DMS53 (cell line): ENCODE data around the gene FYB1.

Experiments
- DNase-seq: peaks from one replicate; lab custom pipeline; 2025; lab: John Stamatoyannopoulos, UW

Gene FYB1

DNA sequence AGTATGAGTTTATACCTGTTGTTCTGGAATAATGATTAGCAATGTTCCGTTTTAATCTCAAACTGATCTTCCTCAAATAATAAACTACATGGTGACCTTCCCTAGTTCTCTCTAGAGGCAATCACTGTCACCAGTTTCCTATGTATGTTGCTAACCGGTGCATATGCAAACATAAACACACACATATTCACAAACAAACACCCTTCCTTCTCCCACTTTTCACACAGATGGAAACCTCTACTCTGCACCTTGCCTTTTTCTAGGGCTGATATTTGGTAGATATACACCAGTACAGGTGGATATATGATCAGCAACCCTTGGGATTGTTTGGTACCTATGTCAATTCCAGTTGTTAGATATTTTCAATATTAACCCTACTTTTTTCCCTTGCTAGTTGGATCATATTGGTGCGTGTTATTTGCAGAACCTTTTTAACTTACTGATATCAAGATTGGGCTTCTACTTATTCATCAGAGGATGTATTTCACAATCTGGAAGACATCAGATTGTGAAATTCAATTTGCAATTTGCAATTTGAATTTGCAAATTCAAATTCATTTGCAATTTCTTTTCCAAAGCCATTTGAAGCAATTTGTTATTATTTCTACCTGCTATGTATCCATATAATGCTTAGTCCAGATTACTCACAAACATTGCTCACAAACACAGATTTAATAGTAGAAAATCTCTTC is 12.6 kb downstream of the FYB1 start:
- no peak for DNase-seq

DNA sequence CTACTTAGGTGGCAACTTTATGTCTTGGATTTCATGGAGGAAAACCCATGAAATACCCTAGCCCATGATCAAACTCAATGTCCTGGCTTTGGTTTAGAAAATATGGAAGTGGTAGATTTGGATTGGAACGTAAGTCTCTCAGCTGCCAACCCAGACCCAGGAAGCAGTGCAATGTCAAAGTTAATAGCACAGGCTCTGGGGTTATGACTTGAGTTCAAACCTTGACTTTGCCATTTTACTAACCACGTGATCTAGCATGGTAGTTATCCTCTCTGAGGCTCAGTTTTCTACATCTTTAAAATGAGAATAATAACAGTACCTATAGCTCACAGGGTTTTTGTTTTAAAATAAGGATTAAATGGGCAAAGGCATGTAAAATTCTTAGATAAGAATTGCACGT is 13.8 kb downstream of the FYB1 start:
- no peak for DNase-seq

DNA sequence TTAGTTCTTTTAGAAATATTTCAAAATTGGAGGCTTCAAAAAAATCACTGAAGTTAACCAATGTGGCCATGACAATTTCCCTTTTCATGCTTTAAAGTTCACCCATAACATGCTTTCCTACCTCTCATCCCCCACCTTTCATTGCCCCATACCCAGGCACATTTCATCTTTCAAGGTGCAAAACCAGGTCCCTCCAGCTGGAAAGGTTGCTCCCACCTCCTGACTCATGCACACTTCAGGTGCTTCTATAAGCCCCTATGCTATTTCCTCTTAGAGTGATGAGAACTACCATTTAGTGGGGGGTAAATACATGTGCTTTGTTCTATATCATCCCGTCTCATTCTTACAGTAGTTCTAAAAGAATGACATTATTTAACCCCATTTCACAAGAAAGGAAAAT is 15.4 kb downstream of the FYB1 start:
- no peak for DNase-seq

DNA sequence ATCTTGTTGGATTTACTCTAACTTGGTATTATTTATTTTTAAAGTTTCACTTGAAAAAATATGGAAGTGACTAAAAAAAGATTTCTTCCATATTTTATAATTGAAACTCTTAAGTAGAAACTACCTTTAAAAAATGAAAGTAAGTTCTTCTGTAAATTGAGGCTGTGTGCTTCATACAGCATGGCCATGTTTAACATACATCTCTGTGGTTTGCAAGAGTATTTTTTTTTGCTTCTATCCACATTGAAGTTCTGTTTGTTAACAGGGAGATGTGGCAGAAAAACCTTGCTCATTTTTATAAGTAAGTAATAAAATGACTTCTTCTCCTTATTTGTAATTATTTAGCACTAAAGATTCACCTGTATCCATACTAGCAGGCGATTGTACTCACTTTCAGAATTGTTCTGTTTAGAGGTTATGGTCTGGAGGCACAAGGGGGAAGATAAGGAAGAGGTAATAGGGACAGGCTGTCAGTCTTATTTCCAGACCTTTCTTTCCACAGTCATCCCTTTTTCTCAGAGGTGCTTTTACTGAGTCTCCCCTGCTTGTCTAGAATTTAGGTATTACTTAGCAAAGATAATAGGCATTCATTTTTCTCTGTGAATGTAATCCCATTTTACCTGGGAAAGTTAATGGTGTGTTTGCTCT is 16.0 kb downstream of the FYB1 start:
- DNase-seq = no peak

DNA sequence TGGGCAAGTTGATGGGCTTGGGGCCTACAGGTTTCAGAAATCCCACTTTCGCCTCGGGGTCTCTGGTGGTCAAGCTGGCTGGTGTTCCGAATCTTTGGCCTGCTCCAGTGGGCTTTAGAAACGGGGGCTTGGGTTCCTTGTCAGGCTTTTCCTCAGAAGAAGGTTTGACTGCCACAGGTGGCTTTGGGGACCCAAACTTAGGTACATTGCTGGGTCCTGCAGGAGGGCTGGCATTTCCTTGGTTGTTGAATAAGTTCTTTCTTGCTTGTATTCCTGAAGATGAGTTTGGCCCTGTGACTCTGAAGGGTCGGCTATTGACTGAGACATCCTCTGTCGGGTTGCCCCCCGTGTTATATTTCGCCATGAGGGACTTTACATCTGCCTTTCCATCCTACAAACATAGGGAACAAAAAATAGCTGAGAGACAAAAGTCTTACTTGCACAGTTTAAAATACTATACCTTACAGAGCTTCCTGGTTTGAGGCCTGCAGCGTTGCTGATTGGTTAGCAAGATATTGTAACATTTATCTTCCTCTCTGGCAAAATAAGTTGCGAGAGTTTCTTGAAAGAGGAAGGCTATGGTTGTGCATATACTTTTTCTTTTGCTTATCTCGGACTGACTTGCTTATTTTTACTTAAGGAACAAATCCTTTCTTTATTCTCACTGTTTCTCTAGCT is 16.6 kb downstream of the FYB1 start:
- DNase-seq = no peak

DNA sequence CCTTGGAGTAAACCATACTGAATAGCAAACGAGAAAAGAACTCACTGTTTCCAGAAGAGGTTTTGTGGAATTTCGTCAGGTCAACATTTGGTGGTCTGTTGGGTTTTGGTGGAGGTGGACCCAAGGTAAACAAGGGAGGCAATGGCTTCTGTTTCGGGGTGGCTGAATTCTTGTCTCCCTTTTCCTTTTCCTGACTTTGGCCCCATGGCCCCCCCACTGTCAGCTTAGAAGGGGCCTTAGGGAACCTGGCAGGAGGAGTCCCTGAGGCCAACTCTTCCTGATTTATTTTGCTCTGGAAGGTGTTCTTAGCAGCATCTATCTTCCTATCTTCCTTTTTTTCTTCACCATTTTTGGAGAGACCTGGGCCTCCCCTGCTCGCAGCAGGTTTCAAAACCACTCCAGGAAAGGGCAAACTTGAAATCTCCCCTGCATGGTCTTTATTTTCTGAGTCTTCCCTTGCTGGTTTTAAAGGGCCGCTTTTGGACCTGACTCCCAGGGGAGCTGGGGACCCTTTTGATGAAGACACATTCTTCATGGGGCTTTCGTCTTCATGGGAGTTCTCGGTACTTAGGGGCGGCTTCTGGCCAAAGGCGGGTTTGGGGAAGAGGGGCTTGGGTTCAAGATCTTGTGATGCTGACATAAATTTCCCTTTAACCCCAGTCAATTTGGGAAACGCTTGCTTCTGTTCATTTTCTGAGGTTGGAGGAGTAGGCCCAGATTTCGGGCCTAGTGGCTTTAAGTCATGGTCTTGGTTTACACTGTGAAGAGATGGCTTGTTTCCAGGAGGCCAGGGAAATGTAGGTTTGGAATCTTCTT is 17.4 kb downstream of the FYB1 start:
- no peak for DNase-seq

DNA sequence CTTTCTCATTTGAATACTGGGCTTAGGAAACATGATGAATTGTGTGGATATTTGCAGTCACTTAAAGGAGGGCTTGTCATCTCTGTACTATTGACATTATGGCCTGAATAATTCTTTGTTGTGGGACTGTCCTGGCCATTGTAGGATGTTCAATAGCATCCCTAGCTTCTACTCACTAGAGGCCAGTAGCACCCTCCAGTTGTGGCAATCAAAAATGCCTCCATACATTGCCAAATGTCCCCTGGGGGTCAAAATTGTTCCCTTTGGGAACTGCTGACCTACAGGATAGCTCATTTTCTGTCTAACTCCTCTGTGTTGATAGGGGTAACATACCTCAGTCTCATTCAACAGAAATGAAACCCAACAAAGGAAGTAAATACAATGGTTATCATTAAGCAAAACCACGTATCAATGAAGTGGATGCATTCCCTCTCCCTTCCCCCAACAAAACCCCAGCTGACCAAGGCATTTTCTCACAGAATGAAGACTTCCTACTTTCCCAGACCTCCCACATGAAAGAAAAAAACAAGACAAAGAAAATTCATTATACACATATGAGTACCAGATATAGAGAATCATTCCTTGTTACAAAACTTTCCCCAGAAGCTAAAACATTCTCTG is 18.1 kb downstream of the FYB1 start:
- DNase-seq = no peak

DNA sequence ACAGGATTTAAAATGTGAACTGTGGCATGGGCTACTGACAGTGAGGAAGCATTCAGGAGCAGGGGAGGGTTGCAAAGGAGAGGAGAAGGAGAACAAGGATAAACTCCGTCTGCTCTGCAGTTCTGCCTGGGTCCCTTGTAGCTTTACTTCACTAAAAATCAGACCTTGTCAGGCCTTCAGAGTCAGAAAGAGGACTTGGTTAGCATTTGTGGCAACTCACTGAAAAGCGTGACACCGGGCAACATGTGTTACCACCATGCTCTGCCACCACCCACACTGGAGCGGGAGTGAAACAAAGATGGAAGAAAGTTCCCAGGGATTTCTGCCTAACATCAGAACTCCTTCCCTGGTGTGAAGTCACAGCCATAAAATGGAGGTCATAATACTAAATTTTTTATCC is 19.3 kb downstream of the FYB1 start:
- no peak for DNase-seq

DNA sequence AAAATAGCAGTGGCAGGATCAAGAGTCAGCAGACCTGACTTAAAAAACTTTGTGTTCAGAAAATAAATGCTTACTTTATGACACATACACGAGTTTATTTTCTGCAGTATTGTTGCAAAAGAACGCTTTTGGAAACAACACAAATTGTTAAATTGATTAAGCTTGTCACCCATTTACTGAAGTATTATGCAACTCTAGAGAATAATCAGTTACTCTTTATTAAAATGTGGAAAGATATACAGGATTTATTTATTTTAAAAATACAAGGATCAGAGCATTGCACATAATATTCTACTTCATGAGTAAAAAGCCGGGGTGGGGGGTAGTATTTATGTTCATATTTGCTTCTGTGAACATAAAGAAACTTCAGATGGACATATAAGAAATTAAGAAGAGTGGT is 20.0 kb downstream of the FYB1 start:
- DNase-seq = no peak

DNA sequence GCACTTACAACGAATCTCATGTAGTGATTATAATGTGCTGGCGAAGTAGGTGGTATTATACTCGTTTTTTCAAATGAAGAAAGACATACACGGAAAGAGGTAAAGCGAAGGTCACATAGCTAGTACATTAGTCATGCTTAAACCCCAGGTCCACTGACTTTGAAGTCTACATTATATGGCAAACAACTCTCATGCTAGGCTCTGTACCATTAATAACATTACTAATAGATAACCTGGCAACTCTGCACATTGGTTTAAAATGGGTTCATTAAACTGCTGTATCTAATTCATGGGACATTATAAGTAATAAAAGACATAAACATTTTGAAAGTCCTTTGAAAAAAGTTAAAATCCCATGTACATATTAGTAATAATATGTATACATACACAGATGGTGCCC is 21.2 kb downstream of the FYB1 start:
- DNase-seq = no peak

DNA sequence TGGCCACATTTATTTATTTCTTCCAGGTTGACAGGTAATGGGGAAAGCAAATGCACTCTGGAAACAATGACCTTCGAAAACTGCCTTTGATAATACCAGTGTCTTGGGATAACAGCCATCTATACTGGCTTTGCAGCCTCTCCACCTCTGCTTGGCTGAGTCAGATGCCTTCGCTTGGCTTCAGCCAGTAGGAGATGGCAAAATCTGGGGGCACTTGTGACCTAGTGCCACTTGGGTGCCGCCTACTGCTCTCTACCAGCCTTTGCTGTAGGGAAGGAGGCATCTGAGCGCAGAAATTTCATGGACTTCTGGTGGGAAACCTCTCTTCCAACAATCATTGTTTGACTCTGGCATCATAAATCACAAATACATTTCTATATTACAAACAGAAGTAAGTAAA is 21.8 kb downstream of the FYB1 start:
- DNase-seq = no peak

DNA sequence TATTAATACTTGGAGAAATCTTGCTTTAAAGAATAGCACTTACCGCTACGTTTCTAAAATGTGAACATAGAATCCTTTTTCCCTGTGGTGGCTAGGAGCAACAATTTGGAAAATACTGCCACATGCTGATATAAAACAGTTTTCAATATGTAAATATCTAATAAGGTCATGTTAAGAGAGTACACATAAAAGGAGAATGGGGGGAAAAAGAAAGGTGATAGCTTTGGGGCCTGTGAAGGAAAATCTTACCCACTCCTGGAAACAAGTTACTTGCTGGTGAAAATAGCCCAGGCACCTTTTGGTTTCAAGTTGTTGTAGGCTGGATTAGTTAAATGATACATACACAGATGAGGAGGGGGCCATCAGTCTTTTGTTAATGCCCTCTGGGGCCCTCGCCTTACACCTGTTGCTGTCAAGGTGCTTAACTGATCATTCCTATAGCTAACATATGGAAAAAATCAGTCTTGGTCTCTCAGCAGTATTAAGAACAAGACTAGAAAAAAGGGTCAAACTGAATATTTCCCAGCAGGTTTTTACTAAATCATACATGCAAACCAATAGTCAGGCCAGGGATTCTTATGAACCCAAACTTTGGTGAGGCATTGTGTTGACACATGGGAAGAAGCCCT is 24.1 kb downstream of the FYB1 start:
- DNase-seq = no peak

DNA sequence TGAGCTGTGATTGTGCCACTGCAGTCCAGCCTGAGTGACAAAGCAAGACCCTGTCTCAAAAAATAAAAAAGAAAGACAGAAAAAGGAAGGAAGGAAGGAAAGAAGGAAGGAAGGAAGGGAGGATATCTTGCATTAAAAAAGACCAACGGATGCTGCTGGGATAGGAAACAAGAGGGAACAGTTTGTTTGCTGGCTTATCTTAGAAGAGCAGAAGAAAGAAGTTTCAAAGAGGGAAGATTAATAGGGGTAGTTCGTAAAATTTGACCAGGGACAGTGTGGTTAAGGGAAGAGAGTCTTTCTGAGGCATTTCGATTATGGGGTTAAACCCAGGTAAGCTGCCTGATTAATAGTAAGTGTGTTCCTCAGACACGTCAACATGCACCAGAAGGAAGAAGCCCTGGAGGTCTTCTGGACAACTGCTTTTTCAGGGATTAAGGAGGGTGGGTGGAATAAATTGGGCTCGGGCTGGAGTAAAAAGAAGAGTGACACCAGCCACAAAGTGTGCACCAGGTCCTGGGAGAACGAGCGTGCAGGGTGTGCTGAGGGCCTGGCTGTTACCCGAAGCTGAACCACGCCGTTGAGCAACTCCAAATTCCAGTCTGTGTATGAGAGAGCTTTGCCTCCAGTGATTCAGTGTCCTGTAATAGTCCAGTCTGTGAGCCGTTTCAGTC is 24.8 kb downstream of the FYB1 start:
- DNase-seq = no peak

DNA sequence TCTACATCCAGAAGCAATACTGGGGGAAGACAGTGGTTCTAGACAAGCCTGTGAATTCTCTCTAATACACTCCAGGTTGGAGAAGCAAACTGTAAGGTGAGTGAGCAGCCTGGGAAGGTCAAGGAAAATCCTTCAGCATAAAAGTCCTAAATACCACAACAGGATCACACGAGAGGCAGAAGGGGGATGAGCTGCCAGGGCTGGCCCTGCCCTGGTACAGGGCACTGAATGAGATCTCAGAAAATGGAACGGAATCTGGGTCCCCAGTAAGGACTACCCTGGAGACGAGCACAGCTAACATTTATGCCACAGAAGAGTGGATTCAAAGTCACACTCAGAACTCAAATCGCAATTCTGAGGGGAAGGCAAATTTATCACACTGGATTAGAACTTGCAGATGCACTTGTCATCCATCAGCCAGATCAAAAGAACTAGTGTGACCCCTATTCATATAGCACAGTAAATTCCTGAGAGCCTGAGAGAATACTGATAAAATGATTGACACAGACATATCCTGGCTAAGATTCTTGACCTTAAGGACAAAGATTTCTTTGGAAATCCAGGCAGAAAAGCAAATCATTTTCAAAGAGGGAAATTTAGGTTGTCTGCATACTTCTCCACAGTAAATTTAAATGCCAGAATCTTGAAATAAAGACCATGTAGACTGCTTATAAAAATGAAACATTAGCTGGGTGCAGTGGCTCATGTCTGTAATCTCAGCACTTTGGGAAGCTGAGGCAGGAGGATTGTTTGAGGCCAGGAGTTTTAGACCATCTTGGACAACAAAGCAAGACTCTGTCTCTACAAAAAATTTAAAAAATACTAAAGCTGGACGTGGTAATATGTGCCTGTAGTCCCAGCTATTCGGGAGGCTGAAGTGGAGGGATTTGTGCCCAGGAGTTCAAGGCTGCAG is 25.6 kb downstream of the FYB1 start:
- no peak for DNase-seq

DNA sequence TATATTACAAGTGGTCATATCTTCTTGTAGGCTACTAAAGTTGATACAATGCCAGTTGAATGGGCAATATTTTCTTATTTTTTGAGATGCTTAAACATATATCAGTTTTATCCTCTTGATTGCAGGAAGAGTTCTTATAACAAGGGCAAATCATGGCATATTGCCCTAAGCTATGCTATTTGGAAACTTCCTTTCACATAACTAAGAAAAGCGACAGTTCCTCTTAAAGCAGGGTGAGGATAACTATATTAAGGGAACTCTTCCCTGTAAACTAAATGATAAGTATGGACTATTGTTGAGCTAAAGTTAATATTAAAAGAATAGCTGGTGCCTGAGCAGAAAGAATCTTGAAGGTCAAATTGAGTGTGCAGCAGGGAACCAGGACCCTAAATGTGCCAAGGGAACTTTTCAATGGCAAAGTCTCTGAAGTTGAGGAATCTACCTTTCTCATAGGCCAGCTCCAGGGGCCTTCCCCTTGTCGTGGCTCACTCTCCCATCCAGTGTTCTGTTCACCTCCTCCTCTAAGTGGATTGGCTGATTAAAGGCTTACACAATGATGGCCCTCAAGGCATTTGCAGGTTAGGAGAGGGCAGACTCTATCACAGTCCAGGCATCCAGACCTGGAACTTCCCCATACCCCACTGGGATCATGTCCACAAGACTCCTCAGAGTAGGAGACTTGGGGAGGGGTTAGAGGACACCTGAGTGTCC is 26.8 kb downstream of the FYB1 start:
- DNase-seq = no peak

DNA sequence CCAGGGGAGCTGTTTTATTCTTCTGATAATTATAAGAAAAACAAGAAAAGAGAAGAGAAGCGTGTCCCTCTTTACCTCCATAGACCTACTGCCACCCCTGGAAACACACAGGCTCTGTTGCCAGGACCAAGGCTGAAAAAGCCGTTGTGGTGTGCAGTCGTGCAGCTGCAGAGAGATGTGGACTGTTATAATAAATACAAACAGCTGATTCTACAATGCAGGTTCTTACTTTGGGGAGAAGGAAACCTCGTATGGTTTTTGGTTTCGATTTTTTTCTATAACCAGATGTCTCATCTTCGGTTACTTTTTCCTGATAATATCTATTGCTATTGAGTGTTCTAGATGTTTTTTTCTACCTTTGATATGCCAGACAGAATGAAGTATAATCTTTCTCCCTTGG is 28.1 kb downstream of the FYB1 start:
- DNase-seq = no peak

DNA sequence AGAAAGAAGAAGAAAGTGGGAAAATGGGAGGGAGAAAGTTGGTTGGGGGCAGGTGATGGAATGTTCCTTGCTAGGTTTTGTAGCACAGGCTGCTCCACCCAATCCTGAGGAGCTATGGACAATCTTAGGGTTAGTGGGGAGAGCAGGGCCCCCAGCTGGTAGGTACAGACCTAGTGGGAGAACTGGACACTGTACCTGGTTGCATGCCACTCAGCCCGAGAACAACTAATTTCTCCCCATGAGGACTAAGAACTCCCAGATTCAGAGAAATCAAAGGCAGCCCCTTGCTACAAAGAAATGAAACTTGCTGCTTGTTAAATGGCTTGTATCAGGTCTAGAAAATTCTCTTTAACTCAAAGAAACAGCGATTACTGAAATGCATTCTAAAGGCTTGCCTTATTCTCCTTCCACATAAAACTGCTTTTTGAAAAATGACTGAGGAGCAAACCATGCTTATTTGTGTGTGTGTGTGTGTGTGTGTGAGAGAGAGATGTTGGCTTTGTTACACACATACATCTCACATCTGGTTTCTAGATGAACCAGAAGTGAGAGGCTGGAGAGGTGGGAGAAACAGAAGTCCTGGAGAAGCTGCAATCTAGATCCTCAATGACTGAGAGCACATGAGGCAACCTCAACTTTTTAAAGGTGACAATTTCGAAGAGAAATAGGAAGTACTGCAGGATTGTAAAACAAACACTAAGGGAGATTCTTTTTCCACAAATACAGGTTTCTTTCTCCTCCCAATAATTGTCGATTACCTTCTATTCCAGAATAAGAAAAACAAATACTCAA is 28.9 kb downstream of the FYB1 start:
- DNase-seq = no peak

DNA sequence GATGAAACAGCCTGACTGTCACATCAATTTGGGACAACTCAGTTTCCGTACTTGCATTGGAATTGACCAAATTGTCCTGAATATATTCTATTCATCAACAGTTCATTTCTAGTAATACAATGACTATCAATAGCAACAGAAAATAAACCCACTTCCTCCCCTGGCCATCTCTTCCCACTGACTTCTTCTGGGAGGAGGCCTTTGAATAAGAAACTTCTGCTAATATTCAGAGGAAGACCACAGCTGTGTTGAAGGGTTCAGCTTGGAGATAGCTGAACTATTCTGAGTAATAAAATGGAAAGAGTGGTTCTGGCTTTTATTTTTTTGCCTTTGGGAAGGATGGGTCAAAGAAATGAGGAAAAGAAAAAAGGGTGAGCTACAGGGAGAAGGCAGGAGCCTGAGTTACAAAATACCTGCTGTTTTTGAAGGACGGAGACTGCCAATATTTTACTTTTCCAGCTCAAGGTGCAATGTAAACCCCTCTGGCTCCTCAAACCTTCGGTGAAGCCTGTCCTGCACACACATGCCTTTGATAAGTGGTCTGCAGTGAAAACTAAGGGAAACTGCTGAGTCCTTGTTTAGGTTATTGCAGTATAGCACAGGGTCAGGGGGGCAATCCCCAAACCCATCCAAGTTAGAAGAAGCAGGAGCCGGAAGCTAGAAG is 29.9 kb downstream of the FYB1 start:
- no peak for DNase-seq
